Measurements from ENCODE around the gene WNK1. TPM values are rescaled to one million over a fixed set of nuclear protein-coding genes. Genes with fewer than 3 reads are reported as not detected.

WNK1 gene
- total and polyA plus RNA-seq, 2 experiments from 2014 or later = 41.5 to 47.2 TPM

- Histone ChIP-seq H3K9me3 (ENCODE audit: low read depth) (no peaks in the 10 kb centered on the region), H3K9ac (no peak overlapping the region), H3F3A (ENCODE audit: insufficient read depth) (peaks cover 51% of the 10 kb centered on the region), H3K4me2 (ENCODE audit: unreplicated experiment) (no peak overlapping the region), H3K9me2 (ENCODE audit: insufficient read depth) (no peaks in the 10 kb centered on the region), H3K36me3 (ENCODE audit: low read depth) (peaks cover 74% of the 10 kb centered on the region), H3K27me3 (replicated peaks; ENCODE audit: insufficient read depth) (no peaks in the 10 kb centered on the region), H2AFZ (no peak overlapping the region), H3K27ac (no peak overlapping the region), H3K79me2 (ENCODE audit: insufficient read depth) (peaks cover 25% of the 10 kb centered on the region), H4K20me1 (ENCODE audit: insufficient read depth) (no peaks in the 10 kb centered on the region), H3K4me3 (no peak overlapping the region), H3K4me1 (ENCODE audit: insufficient read depth) (peaks cover 14% of the 10 kb centered on the region)
- TF ChIP-seq EZH2 (IDR thresholded peaks at IDR 0.05; ENCODE audit: insufficient read depth, poor library complexity, severe bottlenecking) (no peak), EZH2phosphoT487 (IDR thresholded peaks at IDR 0.05; ENCODE audit: insufficient read depth, low read depth) (no peak)
- WGBS, 2 experiments (ENCODE audit: low coverage in 1 of 2, low lambda C conversion rate in 2 of 2, missing lambda C conversion rate in 2 of 2) = 89 to 90% methylated on average over 10 of the region's 10 CpGs
- in situ Hi-C loops (cut with MboI) = no loop called here
- DNase-seq = no peak
Measured at GRCh38 chr12:911191-911826, 158.9 kb downstream of the WNK1 start.

DNA sequence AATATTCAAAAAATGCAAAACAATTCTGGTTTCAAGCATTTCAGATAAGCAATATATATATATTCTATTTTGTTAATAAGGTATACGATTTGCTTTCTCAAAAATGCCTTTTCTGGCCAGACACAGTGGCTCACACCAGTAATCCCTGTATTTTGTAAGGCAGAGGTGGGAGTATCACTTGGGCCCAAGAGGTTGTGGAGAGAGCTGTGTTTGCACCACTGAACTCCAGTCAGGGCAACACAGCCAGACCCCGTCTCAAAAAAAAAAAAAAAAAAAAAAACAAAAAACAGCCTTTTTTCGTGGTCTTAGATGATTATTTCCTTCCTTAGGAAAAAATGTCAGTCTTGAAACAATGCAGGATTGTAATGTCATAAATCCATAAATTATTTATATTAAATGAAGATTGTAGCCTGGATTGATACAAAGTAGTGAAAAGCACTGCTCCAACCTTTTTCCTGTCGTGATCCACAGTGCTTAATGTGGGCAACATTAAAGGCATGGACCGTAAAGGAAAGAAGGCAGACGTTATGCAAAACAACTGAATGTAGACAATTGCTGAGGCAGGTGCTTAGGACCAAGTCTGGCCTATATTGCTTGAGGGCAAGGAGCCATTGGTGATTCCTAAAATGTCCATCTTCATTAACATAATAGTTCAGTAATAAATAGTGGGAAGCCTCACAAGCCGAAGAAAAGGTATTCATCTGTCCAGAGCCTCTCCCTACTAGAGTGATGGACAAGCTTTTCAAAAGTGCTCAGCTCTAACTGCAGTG, 160.3 kb downstream of the WNK1 start:
- Histone ChIP-seq H3K9me2 (ENCODE audit: insufficient read depth) (no peaks in the 10 kb centered on the region), H3K27ac (peak overlapping the region; percentile 79; the same call in 1 of the 2 replicates), H3K4me1 (ENCODE audit: insufficient read depth) (peaks cover 14% of the 10 kb centered on the region), H2AFZ (no peak overlapping the region), H3K4me3 (no peak overlapping the region), H3K9ac (no peak overlapping the region), H3K79me2 (ENCODE audit: insufficient read depth) (peaks cover 34% of the 10 kb centered on the region), H3F3A (ENCODE audit: insufficient read depth) (peaks cover 51% of the 10 kb centered on the region), H4K20me1 (ENCODE audit: insufficient read depth) (no peaks in the 10 kb centered on the region), H3K36me3 (ENCODE audit: low read depth) (peaks cover 75% of the 10 kb centered on the region), H3K27me3 (replicated peaks; ENCODE audit: insufficient read depth) (no peaks in the 10 kb centered on the region), H3K9me3 (ENCODE audit: low read depth) (no peaks in the 10 kb centered on the region), H3K4me2 (ENCODE audit: unreplicated experiment) (no peak overlapping the region)
- DNase-seq = no peak
- WGBS, 2 experiments (ENCODE audit: low coverage in 1 of 2, low lambda C conversion rate in 2 of 2, missing lambda C conversion rate in 2 of 2) = 82 to 86% methylated on average over 7 of the region's 7 CpGs
- in situ Hi-C loops (cut with MboI) = no loop called here
- no peak for TF ChIP-seq EZH2 (IDR thresholded peaks at IDR 0.05; ENCODE audit: insufficient read depth, poor library complexity, severe bottlenecking)
- TF ChIP-seq EZH2phosphoT487 (IDR thresholded peaks at IDR 0.05; ENCODE audit: insufficient read depth, low read depth) = no peak

DNA sequence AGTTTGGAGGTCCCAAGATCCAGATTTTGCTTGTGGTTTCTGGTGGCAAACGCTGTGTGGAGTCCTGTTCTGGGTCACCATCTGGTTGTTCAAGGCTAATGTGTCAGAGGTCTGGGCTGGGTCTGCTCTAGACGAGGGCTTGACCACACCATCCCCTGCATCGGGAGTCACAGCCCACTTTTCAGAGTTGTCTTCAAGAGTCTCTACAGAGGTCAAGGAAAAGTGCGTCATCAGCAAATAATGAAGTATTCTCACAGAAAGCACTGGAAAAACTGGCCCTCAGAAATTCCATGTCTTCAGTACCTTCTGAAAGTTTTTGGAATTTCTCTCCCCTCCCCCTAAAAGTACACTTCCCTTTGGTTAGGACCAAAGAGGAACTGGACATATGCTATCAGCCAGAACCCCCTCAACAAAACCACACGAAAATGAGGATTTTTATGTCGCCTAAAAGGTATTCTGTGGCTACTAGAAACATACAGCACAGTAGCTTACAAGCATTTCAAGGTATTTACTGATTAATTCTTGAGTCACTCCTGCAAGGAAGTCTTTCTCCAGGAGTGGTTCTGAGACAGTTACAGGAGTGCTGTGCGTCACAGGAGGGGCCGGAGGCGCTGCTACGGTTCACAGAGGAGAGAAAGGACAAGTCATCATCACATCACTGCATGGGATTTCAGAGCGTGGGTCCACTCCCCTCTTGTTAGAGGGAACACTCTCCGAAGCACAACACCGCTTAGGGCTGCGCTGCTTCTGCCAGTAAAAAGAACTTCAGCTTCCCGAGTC, 161.7 kb downstream of the WNK1 start:
- Histone ChIP-seq H4K20me1 (ENCODE audit: insufficient read depth) (no peaks in the 10 kb centered on the region), H3K4me1 (ENCODE audit: insufficient read depth) (peaks cover 14% of the 10 kb centered on the region), H3K27ac (peak overlapping the region; percentile 79), H3K4me2 (ENCODE audit: unreplicated experiment) (peak overlapping the region; percentile 9), H3K9ac (peak overlapping the region; percentile 57), H3K9me2 (ENCODE audit: insufficient read depth) (no peaks in the 10 kb centered on the region), H3K4me3 (no peak overlapping the region; the same call in 1 of the 2 replicates), H3F3A (ENCODE audit: insufficient read depth) (peaks cover 44% of the 10 kb centered on the region), H2AFZ (no peak overlapping the region), H3K9me3 (ENCODE audit: low read depth) (no peaks in the 10 kb centered on the region), H3K79me2 (ENCODE audit: insufficient read depth) (peaks cover 44% of the 10 kb centered on the region), H3K27me3 (replicated peaks; ENCODE audit: insufficient read depth) (no peaks in the 10 kb centered on the region), H3K36me3 (ENCODE audit: low read depth) (peaks cover 77% of the 10 kb centered on the region)
- in situ Hi-C loops (cut with MboI) = no loop called here
- peak; percentile 91 for DNase-seq
- WGBS, 2 experiments (ENCODE audit: low coverage in 1 of 2, low lambda C conversion rate in 2 of 2, missing lambda C conversion rate in 2 of 2) = 43 to 48% methylated on average over 15 of the region's 15 CpGs
- TF ChIP-seq EZH2phosphoT487 (IDR thresholded peaks at IDR 0.05; ENCODE audit: insufficient read depth, low read depth) = no peak
- no peak for TF ChIP-seq EZH2 (IDR thresholded peaks at IDR 0.05; ENCODE audit: insufficient read depth, poor library complexity, severe bottlenecking)

DNA sequence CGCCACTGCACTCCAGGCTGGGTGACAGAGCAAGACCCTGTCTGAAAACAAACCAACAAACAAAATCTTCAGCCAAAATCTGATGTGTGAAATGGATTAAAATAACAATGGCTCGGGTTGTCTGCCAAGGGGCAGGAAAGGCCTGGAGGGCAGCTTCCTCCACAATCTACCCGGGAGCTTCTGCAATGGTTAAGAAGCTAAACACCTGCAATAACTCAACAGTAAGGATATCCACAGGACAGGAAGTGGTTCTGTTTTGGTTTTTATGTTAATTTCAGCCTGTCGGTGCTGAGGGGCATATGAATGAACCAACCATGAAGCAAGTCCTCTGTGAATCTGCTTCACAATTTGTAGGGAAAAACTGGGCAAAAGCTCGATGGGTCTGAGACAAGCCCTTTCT, 162.7 kb downstream of the WNK1 start:
- in situ Hi-C loops (cut with MboI) = no loop called here
- no peak overlapping the region for H3K9ac ChIP-seq
- H3K36me3 ChIP-seq (ENCODE audit: low read depth) = peaks cover 68% of the 10 kb centered on the region
- no peak for DNase-seq
- 90 to 98% methylated on average over 5 of the region's 5 CpGs for WGBS, 2 experiments (ENCODE audit: low coverage in 1 of 2, low lambda C conversion rate in 2 of 2, missing lambda C conversion rate in 2 of 2)
- peaks cover 38% of the 10 kb centered on the region for H3F3A ChIP-seq (ENCODE audit: insufficient read depth)
- no peak overlapping the region for H3K4me3 ChIP-seq
- no peaks in the 10 kb centered on the region for H3K27me3 ChIP-seq (replicated peaks; ENCODE audit: insufficient read depth)
- H3K9me3 ChIP-seq (ENCODE audit: low read depth) = no peaks in the 10 kb centered on the region
- H3K27ac ChIP-seq = peak overlapping the region; percentile 79
- H3K79me2 ChIP-seq (ENCODE audit: insufficient read depth) = peaks cover 41% of the 10 kb centered on the region
- no peak overlapping the region for H3K4me2 ChIP-seq (ENCODE audit: unreplicated experiment)
- H4K20me1 ChIP-seq (ENCODE audit: insufficient read depth) = no peaks in the 10 kb centered on the region
- no peak overlapping the region for H2AFZ ChIP-seq
- peaks cover 14% of the 10 kb centered on the region for H3K4me1 ChIP-seq (ENCODE audit: insufficient read depth)
- H3K9me2 ChIP-seq (ENCODE audit: insufficient read depth) = no peaks in the 10 kb centered on the region
- TF ChIP-seq EZH2 (IDR thresholded peaks at IDR 0.05; ENCODE audit: insufficient read depth, poor library complexity, severe bottlenecking) = no peak
- no peak for TF ChIP-seq EZH2phosphoT487 (IDR thresholded peaks at IDR 0.05; ENCODE audit: insufficient read depth, low read depth)
